Measurements from ENCODE around the gene SAMM50.

Gene SAMM50

DNA sequence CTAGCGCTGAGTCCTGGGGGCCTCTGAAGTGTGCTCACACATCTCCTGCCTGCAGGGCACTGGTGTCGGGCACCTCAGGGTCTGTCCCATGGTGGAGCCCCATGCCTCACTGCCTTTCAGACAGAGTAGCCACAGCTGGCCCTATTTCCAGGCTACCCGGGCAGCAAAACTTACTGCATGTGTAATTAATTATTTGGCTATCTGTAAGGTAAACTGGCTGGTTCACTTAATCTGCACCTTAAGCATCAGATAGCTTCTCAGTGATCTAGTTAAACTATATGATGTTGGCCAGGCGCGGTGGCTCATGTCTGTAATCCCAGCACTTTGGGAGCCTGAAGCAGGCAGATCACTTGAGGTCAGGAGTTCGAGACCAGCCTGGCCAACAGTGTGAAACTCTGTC, 26.3 kb upstream of the SAMM50 start:
- H3K4me3 ChIP-seq (ENCODE audit: low read depth, low read length, poor library complexity, severe bottlenecking) = no peak overlapping the region
- no peak overlapping the region for H3K4me2 ChIP-seq (ENCODE audit: low read length)
- no peaks in the 10 kb centered on the region for H3K9me3 ChIP-seq (ENCODE audit: low read length)
- no peaks in the 10 kb centered on the region for H3K9me2 ChIP-seq (ENCODE audit: low read depth, low read length)
- H3K36me3 ChIP-seq (ENCODE audit: insufficient read depth, low read length) = no peaks in the 10 kb centered on the region
- no peaks in the 10 kb centered on the region for H3K79me2 ChIP-seq (ENCODE audit: insufficient read depth, low read length)
- TF ChIP-seq, protein P1, sequence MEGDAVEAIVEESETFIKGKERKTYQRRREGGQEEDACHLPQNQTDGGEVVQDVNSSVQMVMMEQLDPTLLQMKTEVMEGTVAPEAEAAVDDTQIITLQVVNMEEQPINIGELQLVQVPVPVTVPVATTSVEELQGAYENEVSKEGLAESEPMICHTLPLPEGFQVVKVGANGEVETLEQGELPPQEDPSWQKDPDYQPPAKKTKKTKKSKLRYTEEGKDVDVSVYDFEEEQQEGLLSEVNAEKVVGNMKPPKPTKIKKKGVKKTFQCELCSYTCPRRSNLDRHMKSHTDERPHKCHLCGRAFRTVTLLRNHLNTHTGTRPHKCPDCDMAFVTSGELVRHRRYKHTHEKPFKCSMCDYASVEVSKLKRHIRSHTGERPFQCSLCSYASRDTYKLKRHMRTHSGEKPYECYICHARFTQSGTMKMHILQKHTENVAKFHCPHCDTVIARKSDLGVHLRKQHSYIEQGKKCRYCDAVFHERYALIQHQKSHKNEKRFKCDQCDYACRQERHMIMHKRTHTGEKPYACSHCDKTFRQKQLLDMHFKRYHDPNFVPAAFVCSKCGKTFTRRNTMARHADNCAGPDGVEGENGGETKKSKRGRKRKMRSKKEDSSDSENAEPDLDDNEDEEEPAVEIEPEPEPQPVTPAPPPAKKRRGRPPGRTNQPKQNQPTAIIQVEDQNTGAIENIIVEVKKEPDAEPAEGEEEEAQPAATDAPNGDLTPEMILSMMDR (IDR thresholded peaks at IDR 0.05; ENCODE audit: low read length) = no peak
- TF ChIP-seq EZH2 (IDR thresholded peaks at IDR 0.05; ENCODE audit: borderline replicate concordance, low read length) = no peak
- no peak overlapping the region for H3K27ac ChIP-seq (ENCODE audit: low read depth, low read length, poor library complexity, severe bottlenecking)
- H2AFZ ChIP-seq (ENCODE audit: low read length) = no peak overlapping the region
- H4K20me1 ChIP-seq (ENCODE audit: insufficient read depth, low read length) = no peaks in the 10 kb centered on the region
- H3K27me3 ChIP-seq (ENCODE audit: insufficient read depth, low read length) = peaks cover 5% of the 10 kb centered on the region; the same call in 1 of the 2 replicates
- H3K4me1 ChIP-seq (ENCODE audit: insufficient read depth, low read length, severe bottlenecking) = no peaks in the 10 kb centered on the region
- H3F3A ChIP-seq (ENCODE audit: insufficient read depth, low read length) = no peaks in the 10 kb centered on the region
- H3K9ac ChIP-seq (ENCODE audit: low read length) = no peak overlapping the region

GRCh38 chr22:43931771-43932170, 23.5 kb upstream of the SAMM50 start:
- no peaks in the 10 kb centered on the region for H3K9me3 ChIP-seq (ENCODE audit: low read length)
- peaks cover 5% of the 10 kb centered on the region; the same call in 1 of the 2 replicates for H3K27me3 ChIP-seq (ENCODE audit: insufficient read depth, low read length)
- no peaks in the 10 kb centered on the region for H3K36me3 ChIP-seq (ENCODE audit: insufficient read depth, low read length)
- no peaks in the 10 kb centered on the region for H3K4me1 ChIP-seq (ENCODE audit: insufficient read depth, low read length, severe bottlenecking)
- H3K9me2 ChIP-seq (ENCODE audit: low read depth, low read length) = no peaks in the 10 kb centered on the region
- no peak overlapping the region for H3K27ac ChIP-seq (ENCODE audit: low read depth, low read length, poor library complexity, severe bottlenecking)
- H2AFZ ChIP-seq (ENCODE audit: low read length) = no peak overlapping the region
- no peak overlapping the region for H3K4me3 ChIP-seq (ENCODE audit: low read depth, low read length, poor library complexity, severe bottlenecking)
- TF ChIP-seq, protein P1 (IDR thresholded peaks at IDR 0.05; ENCODE audit: low read length) = no peak
- TF ChIP-seq EZH2 (IDR thresholded peaks at IDR 0.05; ENCODE audit: borderline replicate concordance, low read length) = no peak
- no peak overlapping the region for H3K4me2 ChIP-seq (ENCODE audit: low read length)
- H4K20me1 ChIP-seq (ENCODE audit: insufficient read depth, low read length) = no peaks in the 10 kb centered on the region
- H3K9ac ChIP-seq (ENCODE audit: low read length) = no peak overlapping the region
- no peaks in the 10 kb centered on the region for H3K79me2 ChIP-seq (ENCODE audit: insufficient read depth, low read length)
- no peaks in the 10 kb centered on the region for H3F3A ChIP-seq (ENCODE audit: insufficient read depth, low read length)

DNA sequence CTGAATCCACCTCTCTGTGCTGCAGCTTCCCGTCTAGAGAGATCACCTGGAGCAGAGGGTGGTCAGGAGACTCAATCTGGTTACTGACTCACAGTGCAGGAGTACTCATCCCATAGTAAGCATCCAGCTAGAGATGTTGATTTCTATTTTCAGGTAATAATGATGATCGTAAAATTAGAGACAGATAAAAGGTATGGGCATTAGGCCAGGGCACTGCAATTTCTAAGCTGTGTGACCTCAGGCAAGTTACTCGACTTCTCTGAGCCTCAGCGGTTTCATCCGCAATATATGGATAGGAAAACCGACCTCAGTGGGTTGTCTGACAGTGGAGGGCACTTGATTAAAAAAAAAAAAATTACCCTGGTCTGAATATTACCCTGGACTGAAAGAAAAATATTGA, 13.8 kb upstream of the SAMM50 start:
- Histone ChIP-seq H3K36me3 (ENCODE audit: insufficient read depth, low read length) (no peaks in the 10 kb centered on the region), H3K4me1 (ENCODE audit: insufficient read depth, low read length, severe bottlenecking) (no peaks in the 10 kb centered on the region), H3K9me3 (ENCODE audit: low read length) (no peaks in the 10 kb centered on the region)

More for the DNA sequence above, 13.8 kb upstream of the SAMM50 start:
- TF ChIP-seq EZH2 (IDR thresholded peaks at IDR 0.05; ENCODE audit: borderline replicate concordance, low read length) = no peak
- TF ChIP-seq, protein P1 (IDR thresholded peaks at IDR 0.05; ENCODE audit: low read length) = no peak
- Histone ChIP-seq H3K9ac (ENCODE audit: low read length) (no peak overlapping the region), H3K27me3 (ENCODE audit: insufficient read depth, low read length) (no peaks in the 10 kb centered on the region; the same call in 1 of the 2 replicates), H2AFZ (ENCODE audit: low read length) (no peak overlapping the region), H4K20me1 (ENCODE audit: insufficient read depth, low read length) (no peaks in the 10 kb centered on the region), H3F3A (ENCODE audit: insufficient read depth, low read length) (no peaks in the 10 kb centered on the region), H3K9me2 (ENCODE audit: low read depth, low read length) (no peaks in the 10 kb centered on the region), H3K4me2 (ENCODE audit: low read length) (no peak overlapping the region), H3K79me2 (ENCODE audit: insufficient read depth, low read length) (no peaks in the 10 kb centered on the region), H3K4me3 (ENCODE audit: low read depth, low read length, poor library complexity, severe bottlenecking) (no peak overlapping the region), H3K27ac (ENCODE audit: low read depth, low read length, poor library complexity, severe bottlenecking) (no peak overlapping the region)

Data from OCI-LY1 (cell line).